ENCODE measurements around the gene RREB1.

RREB1 gene

DNA sequence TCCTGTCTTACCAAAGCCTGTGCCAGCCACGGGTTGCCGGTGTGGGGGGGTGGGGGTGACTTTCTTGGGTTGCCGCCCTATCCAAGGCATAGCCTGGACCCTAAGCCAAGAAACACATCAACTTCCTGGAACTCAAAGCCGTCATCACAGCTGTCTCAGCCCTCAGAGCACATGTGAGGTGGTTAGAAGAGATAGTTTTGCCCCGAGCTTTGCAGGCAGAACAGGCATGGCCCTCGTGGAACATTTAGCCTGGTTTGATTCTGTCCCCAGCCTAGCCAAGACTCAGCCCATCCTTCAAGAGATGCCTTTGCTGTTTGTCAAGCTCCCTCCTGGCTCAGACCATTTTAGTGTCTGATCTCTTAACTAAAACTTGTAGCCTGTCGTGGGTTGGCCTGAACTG, 64.9 kb downstream of the RREB1 start:
- H3K9me3 ChIP-seq (ENCODE audit: low read length), result no peaks in the 10 kb centered on the region
- peaks cover 5% of the 10 kb centered on the region for H3K36me3 ChIP-seq (ENCODE audit: insufficient read depth, low read length)
- H3K27me3 ChIP-seq (ENCODE audit: control insufficient read depth in 1 of 2, insufficient read depth in 2 of 2, low read length in 2 of 2), result no peaks in the 10 kb centered on the region
- H3K4me3 ChIP-seq (ENCODE audit: low read depth in 1 of 2, low read length in 2 of 2), result no peak overlapping the region
- H3K27ac ChIP-seq (ENCODE audit: low read depth, low read length), result no peak overlapping the region
- H3K4me1 ChIP-seq (ENCODE audit: insufficient read depth, low read length), result peaks cover 48% of the 10 kb centered on the region
- H3K9ac ChIP-seq (ENCODE audit: low read length), result no peak overlapping the region

DNA sequence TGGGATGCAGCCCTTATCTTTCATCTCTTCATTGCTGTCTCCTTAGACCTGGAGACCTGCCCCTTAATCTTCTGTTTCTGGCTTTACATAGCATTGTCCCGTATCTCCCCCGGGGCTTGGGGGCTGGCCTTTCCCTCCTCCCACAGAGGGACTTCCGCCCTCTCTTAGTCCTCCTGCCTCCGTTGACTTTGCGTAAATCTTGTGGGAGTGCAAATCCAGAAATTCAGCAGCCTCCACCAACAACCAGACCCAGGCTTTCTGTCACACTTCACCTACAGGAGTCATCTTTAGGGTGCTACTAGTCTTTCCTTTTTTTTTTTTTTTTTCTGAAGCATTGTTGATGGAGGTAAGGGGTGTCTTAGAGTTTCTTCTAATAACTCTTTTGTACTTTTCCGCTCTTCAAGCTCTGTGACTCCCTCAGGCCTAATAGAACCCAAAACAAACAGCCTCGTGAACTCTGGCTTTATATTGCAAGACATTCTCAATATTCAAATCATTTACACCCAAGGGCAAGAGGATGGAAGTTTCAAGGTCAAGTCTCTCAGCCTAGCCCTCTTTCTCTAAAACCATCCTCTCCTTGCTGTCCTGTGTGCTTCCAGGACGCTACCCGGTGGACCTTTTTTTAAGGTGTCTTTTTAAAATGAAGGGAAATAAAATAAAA, 66.2 kb downstream of the RREB1 start:
- H3K9ac ChIP-seq (ENCODE audit: low read length), result no peak overlapping the region
- peaks cover 9% of the 10 kb centered on the region for H3K36me3 ChIP-seq (ENCODE audit: insufficient read depth, low read length)
- H3K4me3 ChIP-seq (ENCODE audit: low read depth in 1 of 2, low read length in 2 of 2), result no peak overlapping the region
- no peaks in the 10 kb centered on the region for H3K9me3 ChIP-seq (ENCODE audit: low read length)
- H3K27me3 ChIP-seq (ENCODE audit: control insufficient read depth in 1 of 2, insufficient read depth in 2 of 2, low read length in 2 of 2), result no peaks in the 10 kb centered on the region
- no peak overlapping the region for H3K27ac ChIP-seq (ENCODE audit: low read depth, low read length)
- H3K4me1 ChIP-seq (ENCODE audit: insufficient read depth, low read length), result peaks cover 35% of the 10 kb centered on the region

DNA sequence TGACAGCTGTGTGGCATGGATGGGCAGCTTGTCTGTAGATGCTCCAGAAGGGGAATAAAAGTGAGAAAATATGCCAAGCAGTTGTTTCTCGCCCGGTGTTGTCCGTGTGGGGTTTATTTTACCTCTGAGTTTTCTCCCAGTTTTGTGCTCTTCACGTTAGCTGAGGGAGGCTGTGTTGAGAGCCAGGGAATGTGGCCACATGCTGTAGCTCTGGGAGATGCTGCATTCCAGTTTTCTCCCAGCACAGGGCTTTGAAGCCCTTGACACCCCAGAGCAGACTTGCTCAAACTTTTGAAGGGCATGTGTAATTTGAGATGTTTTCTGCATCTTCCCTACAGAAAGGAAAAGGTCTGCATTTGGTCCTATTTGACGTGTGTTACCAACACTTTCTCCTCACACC, 67.7 kb downstream of the RREB1 start:
- Histone ChIP-seq H3K4me1 (ENCODE audit: insufficient read depth, low read length) (peaks cover 20% of the 10 kb centered on the region), H3K9me3 (ENCODE audit: low read length) (no peaks in the 10 kb centered on the region), H3K4me3 (ENCODE audit: low read depth in 1 of 2, low read length in 2 of 2) (no peak overlapping the region), H3K36me3 (ENCODE audit: insufficient read depth, low read length) (peaks cover 9% of the 10 kb centered on the region), H3K27me3 (ENCODE audit: control insufficient read depth in 1 of 2, insufficient read depth in 2 of 2, low read length in 2 of 2) (no peaks in the 10 kb centered on the region), H3K9ac (ENCODE audit: low read length) (no peak overlapping the region), H3K27ac (ENCODE audit: low read depth, low read length) (no peak overlapping the region)

GRCh38 chr6:7176208-7176607, 68.4 kb downstream of the RREB1 start:
- Histone ChIP-seq H3K27ac (ENCODE audit: low read depth, low read length) (no peak overlapping the region), H3K9me3 (ENCODE audit: low read length) (no peaks in the 10 kb centered on the region), H3K9ac (ENCODE audit: low read length) (no peak overlapping the region), H3K36me3 (ENCODE audit: insufficient read depth, low read length) (peaks cover 14% of the 10 kb centered on the region), H3K4me3 (ENCODE audit: low read depth in 1 of 2, low read length in 2 of 2) (no peak overlapping the region), H3K4me1 (ENCODE audit: insufficient read depth, low read length) (peaks cover 15% of the 10 kb centered on the region), H3K27me3 (ENCODE audit: control insufficient read depth in 1 of 2, insufficient read depth in 2 of 2, low read length in 2 of 2) (no peaks in the 10 kb centered on the region)

GRCh38 chr6:7178280-7178679, 70.5 kb downstream of the RREB1 start:
- H3K9me3 ChIP-seq (ENCODE audit: low read length), result no peaks in the 10 kb centered on the region
- peaks cover 12% of the 10 kb centered on the region for H3K4me1 ChIP-seq (ENCODE audit: insufficient read depth, low read length)
- no peak overlapping the region for H3K9ac ChIP-seq (ENCODE audit: low read length)
- H3K27ac ChIP-seq (ENCODE audit: low read depth, low read length), result no peak overlapping the region
- peaks cover 33% of the 10 kb centered on the region for H3K36me3 ChIP-seq (ENCODE audit: insufficient read depth, low read length)
- H3K27me3 ChIP-seq (ENCODE audit: control insufficient read depth in 1 of 2, insufficient read depth in 2 of 2, low read length in 2 of 2), result no peaks in the 10 kb centered on the region
- H3K4me3 ChIP-seq (ENCODE audit: low read depth in 1 of 2, low read length in 2 of 2), result no peak overlapping the region

DNA sequence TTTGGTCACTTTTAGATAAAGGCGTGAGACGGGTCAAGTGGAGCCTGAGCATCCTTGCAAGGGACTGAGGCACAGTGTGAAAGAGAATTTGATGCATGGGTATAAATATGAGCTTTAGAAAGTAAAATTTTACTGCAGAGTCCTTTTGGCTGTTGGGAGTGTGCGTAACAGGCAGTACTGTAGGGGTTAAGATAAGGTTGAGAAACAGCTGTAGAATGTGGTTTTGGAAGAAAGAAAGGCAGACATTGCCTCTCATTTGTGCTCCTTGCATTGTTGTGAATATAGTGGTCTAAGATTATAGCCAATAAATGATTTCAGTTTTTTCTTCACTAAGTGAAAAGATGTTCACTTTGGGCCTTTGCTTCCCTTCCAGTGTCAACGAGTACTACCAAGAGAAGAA, 73.0 kb downstream of the RREB1 start:
- Histone ChIP-seq H3K9ac (ENCODE audit: low read length) (no peak overlapping the region), H3K4me3 (ENCODE audit: low read depth in 1 of 2, low read length in 2 of 2) (no peak overlapping the region), H3K36me3 (ENCODE audit: insufficient read depth, low read length) (peaks cover 34% of the 10 kb centered on the region), H3K9me3 (ENCODE audit: low read length) (no peaks in the 10 kb centered on the region), H3K27ac (ENCODE audit: low read depth, low read length) (no peak overlapping the region), H3K27me3 (ENCODE audit: control insufficient read depth in 1 of 2, insufficient read depth in 2 of 2, low read length in 2 of 2) (no peaks in the 10 kb centered on the region), H3K4me1 (ENCODE audit: insufficient read depth, low read length) (peaks cover 6% of the 10 kb centered on the region)

DNA sequence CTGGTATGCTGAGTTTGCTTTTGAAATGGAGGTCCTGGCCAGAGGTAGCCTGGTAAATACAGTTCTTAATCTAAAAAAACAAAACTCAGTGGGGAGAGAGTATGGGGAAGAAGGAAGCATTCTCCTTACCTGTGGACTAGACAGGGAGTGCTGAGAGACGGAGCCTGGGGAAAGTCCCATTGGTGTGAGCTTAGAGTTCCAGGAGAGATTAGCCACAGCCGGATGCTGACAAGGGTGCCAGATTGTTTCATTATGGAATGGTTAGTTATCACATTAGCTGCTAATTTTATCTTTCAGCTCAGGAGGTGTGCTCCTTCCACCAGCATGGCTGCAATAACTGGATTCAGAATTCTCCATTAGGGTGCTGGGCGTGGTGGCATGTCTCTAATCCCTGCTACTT, 75.9 kb downstream of the RREB1 start:
- H3K4me3 ChIP-seq (ENCODE audit: low read depth in 1 of 2, low read length in 2 of 2), result no peak overlapping the region
- H3K9ac ChIP-seq (ENCODE audit: low read length), result no peak overlapping the region
- no peaks in the 10 kb centered on the region for H3K4me1 ChIP-seq (ENCODE audit: insufficient read depth, low read length)
- no peaks in the 10 kb centered on the region for H3K9me3 ChIP-seq (ENCODE audit: low read length)
- H3K27me3 ChIP-seq (ENCODE audit: control insufficient read depth in 1 of 2, insufficient read depth in 2 of 2, low read length in 2 of 2), result no peaks in the 10 kb centered on the region
- peaks cover 30% of the 10 kb centered on the region for H3K36me3 ChIP-seq (ENCODE audit: insufficient read depth, low read length)
- H3K27ac ChIP-seq (ENCODE audit: low read depth, low read length), result no peak overlapping the region

DNA sequence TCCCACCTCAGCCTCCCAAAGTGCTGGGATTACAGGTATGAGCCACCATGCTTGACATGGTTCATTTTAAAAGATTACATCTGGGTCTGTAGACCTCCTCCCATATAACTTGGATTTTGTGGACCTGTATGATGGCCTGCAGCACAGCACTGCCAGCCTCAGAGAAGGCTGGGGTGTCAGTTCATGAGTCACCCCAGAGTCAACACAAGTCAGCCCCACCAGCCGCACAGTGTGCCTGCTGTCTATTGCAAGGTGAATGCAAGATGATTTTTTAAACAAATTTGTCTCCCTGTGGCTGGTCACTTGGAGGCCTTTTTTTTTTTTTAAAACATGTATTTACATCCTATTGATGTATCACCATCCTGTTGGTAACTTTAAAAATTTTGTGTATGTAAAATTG, 76.7 kb downstream of the RREB1 start:
- Histone ChIP-seq H3K36me3 (ENCODE audit: insufficient read depth, low read length) (peaks cover 37% of the 10 kb centered on the region), H3K9me3 (ENCODE audit: low read length) (no peaks in the 10 kb centered on the region), H3K27me3 (ENCODE audit: control insufficient read depth in 1 of 2, insufficient read depth in 2 of 2, low read length in 2 of 2) (no peaks in the 10 kb centered on the region), H3K27ac (ENCODE audit: low read depth, low read length) (no peak overlapping the region), H3K9ac (ENCODE audit: low read length) (no peak overlapping the region), H3K4me1 (ENCODE audit: insufficient read depth, low read length) (no peaks in the 10 kb centered on the region), H3K4me3 (ENCODE audit: low read depth in 1 of 2, low read length in 2 of 2) (no peak overlapping the region)

GRCh38 chr6:7185561-7185960, 77.8 kb downstream of the RREB1 start:
- no peaks in the 10 kb centered on the region for H3K9me3 ChIP-seq (ENCODE audit: low read length)
- H3K9ac ChIP-seq (ENCODE audit: low read length), result no peak overlapping the region
- no peaks in the 10 kb centered on the region for H3K27me3 ChIP-seq (ENCODE audit: control insufficient read depth in 1 of 2, insufficient read depth in 2 of 2, low read length in 2 of 2)
- no peak overlapping the region for H3K27ac ChIP-seq (ENCODE audit: low read depth, low read length)
- H3K4me3 ChIP-seq (ENCODE audit: low read depth in 1 of 2, low read length in 2 of 2), result no peak overlapping the region
- H3K4me1 ChIP-seq (ENCODE audit: insufficient read depth, low read length), result no peaks in the 10 kb centered on the region
- peaks cover 39% of the 10 kb centered on the region for H3K36me3 ChIP-seq (ENCODE audit: insufficient read depth, low read length)

DNA sequence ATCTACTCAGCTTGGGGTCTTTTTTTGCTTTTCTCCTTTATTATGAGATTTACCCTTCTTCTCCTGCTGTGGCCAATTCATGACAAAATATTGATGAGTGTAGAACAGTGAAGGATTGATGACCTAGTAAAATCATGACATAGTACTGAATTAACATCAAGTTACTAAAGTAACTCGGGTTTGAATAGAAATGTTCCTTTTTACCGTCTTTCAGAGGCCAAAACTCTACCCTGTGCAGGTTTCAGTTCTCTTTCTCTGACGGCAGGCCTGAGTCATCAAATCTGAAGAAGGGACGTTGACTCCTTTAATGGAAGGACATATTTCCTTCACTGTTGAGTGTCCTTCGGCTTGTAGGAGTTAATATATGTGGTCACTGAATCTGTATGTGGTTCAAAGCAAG, 80.7 kb downstream of the RREB1 start:
- Histone ChIP-seq H3K27ac (ENCODE audit: low read depth, low read length) (no peak overlapping the region), H3K4me1 (ENCODE audit: insufficient read depth, low read length) (no peaks in the 10 kb centered on the region), H3K9ac (ENCODE audit: low read length) (no peak overlapping the region), H3K36me3 (ENCODE audit: insufficient read depth, low read length) (peaks cover 19% of the 10 kb centered on the region), H3K4me3 (ENCODE audit: low read depth in 1 of 2, low read length in 2 of 2) (no peak overlapping the region), H3K9me3 (ENCODE audit: low read length) (no peaks in the 10 kb centered on the region), H3K27me3 (ENCODE audit: control insufficient read depth in 1 of 2, insufficient read depth in 2 of 2, low read length in 2 of 2) (no peaks in the 10 kb centered on the region)

DNA sequence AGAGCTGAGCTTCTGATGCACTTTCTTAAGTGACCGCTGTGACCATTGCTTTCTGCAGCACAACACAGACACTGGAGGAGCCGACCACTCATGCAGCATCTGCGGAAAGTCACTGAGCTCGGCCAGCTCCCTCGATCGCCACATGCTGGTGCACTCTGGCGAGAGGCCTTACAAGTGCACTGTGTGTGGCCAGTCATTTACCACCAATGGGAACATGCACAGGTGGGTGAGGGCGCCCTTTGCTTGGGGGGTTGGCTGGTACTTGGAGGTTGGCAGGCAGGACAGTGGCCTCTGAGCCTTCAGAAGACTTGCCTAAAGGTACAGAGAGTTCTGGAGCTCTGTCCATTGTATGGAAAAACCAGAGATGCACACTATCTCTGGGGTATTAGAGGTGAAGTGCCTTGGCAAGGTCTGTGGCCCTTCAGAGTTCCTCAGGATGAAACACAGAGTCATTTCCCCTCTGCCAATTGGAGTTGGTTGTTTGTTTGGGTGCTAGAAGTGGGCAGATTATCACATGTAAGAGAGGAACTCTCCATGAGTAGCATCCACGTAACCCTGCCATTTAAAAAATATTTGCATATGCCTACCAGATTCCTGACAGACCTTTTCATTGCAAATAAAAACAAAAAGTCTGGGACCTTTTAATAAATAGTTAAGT, 81.5 kb downstream of the RREB1 start:
- no peak overlapping the region for H3K4me3 ChIP-seq (ENCODE audit: low read depth in 1 of 2, low read length in 2 of 2)
- H3K36me3 ChIP-seq (ENCODE audit: insufficient read depth, low read length), result peaks cover 20% of the 10 kb centered on the region
- no peaks in the 10 kb centered on the region for H3K4me1 ChIP-seq (ENCODE audit: insufficient read depth, low read length)
- no peak overlapping the region for H3K27ac ChIP-seq (ENCODE audit: low read depth, low read length)
- H3K9me3 ChIP-seq (ENCODE audit: low read length), result no peaks in the 10 kb centered on the region
- H3K27me3 ChIP-seq (ENCODE audit: control insufficient read depth in 1 of 2, insufficient read depth in 2 of 2, low read length in 2 of 2), result no peaks in the 10 kb centered on the region
- H3K9ac ChIP-seq (ENCODE audit: low read length), result no peak overlapping the region

- peaks cover 6% of the 10 kb centered on the region for H3K4me1 ChIP-seq (ENCODE audit: insufficient read depth, low read length)
- no peak overlapping the region for H3K4me3 ChIP-seq (ENCODE audit: low read depth in 1 of 2, low read length in 2 of 2)
- H3K27ac ChIP-seq (ENCODE audit: low read depth, low read length), result no peak overlapping the region
- H3K36me3 ChIP-seq (ENCODE audit: insufficient read depth, low read length), result peaks cover 20% of the 10 kb centered on the region
- H3K9me3 ChIP-seq (ENCODE audit: low read length), result no peaks in the 10 kb centered on the region
- H3K27me3 ChIP-seq (ENCODE audit: control insufficient read depth in 1 of 2, insufficient read depth in 2 of 2, low read length in 2 of 2), result no peaks in the 10 kb centered on the region
- no peak overlapping the region for H3K9ac ChIP-seq (ENCODE audit: low read length)
These were observed 83.0 kb downstream of the RREB1 start for GRCh38 chr6:7190791-7191190.
